Activated naive CD4-positive, alpha-beta T cell treated with anti-CD3 and anti-CD28 coated beads, Interleukin-2, amount 50 U/mL, for 24 hours (primary cell): ENCODE data around the gene ELOVL4.

ENCODE experiments used
- H3K27ac Mint-ChIP-seq: one replicate; pipeline ENCODE4 v1.8.0; 2021; ENCODE audit warnings: mild to moderate bottlenecking, mixed read lengths
- H3K27me3 Mint-ChIP-seq: one replicate; pipeline ENCODE4 v1.8.0; 2021; ENCODE audit warnings: mixed read lengths
- H3K36me3 Mint-ChIP-seq: one replicate; pipeline ENCODE4 v1.8.0; 2021; ENCODE audit warnings: mixed read lengths
- H3K4me1 Mint-ChIP-seq: one replicate; pipeline ENCODE4 v1.8.0; 2021; ENCODE audit warnings: mixed read lengths
- H3K4me3 Mint-ChIP-seq: one replicate; pipeline ENCODE4 v1.8.0; 2021; ENCODE audit warnings: mild to moderate bottlenecking, mixed read lengths
- H3K9me3 Mint-ChIP-seq: one replicate; pipeline ENCODE4 v1.8.0; 2021; ENCODE audit warnings: mixed read lengths

The ELOVL4 gene

DNA sequence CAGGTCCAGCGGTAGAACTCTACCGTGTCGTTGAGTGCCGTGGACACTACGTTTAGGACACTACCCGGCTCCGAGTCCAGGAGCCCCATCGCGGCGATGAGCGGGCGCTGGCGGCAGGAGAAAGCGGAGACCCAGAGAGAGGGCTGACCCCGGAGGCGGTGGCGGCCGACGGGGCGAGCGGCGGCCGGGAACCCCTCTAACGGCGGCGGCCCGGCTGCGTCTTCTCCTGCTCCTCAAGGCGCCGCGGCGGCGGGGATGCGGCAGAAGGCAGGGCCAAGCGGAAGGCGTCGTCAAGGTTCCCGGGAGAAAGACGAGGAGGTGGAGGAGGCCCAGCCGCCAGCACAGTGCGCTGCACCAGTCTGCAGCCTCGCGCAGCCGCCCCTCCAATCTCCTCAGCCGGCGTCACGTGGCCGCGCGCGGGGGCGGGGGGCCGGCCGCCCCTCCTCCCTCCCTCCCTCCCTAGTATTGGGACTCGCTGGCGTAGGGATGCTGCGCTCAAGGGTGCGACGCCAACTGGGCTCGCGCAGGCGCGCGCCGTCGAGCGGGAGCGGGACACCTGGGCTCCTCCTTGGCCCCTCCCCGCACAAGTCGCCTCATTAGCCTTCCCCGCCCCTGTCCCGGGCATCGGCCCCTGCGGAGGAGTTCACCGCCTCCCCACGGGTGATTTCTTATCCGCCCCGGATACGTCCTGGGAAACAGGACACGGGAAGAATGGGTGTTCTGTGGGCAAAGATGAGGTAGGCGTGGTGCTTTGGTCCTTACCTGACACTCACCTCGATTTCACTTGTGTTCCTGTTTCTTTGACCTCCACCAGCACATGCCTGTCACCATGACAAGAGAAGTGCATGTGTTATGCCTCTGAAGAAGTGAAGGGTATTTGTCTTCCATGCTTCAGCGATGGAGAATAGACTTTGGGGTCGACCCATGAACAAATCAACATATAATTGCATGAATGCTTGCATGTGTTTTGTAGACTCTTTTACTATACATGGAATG is at the start of gene ELOVL4:
ELOVL4 (minus strand) TSS at position 363 of the 996 bp plus-strand sequence; CDS start at position 89, 274 bp downstream.
- H3K9me3 Mint-ChIP-seq = no peaks in the 10 kb centered on the region
- H3K36me3 Mint-ChIP-seq = no peaks in the 10 kb centered on the region
- peaks cover 42% of the 10 kb centered on the region for H3K27me3 Mint-ChIP-seq
- H3K4me1 Mint-ChIP-seq = peaks cover 17% of the 10 kb centered on the region
- no peak within 1 kb of the TSS for H3K27ac Mint-ChIP-seq
- peak within 1 kb of the TSS; percentile 89 for H3K4me3 Mint-ChIP-seq

DNA sequence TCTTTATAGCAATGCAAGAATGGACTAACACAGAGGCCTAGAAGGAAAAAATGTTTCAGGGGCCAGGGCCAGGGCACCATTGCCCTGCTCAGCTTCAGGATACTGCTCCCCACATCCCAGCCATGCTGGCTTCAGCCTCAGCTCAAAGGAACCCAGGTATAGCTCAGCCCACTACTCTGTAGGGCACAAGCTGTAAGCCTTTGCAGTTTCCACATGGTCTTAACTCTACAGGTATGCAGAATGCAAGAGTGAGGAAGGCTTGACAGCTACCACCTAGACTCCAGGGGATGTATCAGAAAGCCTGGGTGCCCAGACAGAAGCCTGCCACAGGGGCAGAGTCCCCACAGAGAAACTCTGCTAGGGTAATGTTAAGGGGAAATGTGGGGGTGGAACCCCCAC is 46.6 kb upstream of the ELOVL4 start:
- Mint-ChIP-seq H3K4me3 (no peak overlapping the region), H3K27me3 (peaks cover 1% of the 10 kb centered on the region), H3K36me3 (no peaks in the 10 kb centered on the region)

GRCh38 chr6:79993012-79993910 is 45.9 kb upstream of the ELOVL4 start:
- no peak overlapping the region for H3K4me3 Mint-ChIP-seq
- H3K27ac Mint-ChIP-seq = no peak overlapping the region
- H3K27me3 Mint-ChIP-seq = peaks cover 1% of the 10 kb centered on the region
- H3K9me3 Mint-ChIP-seq = no peaks in the 10 kb centered on the region
- no peaks in the 10 kb centered on the region for H3K36me3 Mint-ChIP-seq
- no peaks in the 10 kb centered on the region for H3K4me1 Mint-ChIP-seq

More for the DNA sequence above, 46.6 kb upstream of the ELOVL4 start:
- Mint-ChIP-seq H3K4me1 (no peaks in the 10 kb centered on the region), H3K9me3 (no peaks in the 10 kb centered on the region), H3K27ac (no peak overlapping the region)

DNA sequence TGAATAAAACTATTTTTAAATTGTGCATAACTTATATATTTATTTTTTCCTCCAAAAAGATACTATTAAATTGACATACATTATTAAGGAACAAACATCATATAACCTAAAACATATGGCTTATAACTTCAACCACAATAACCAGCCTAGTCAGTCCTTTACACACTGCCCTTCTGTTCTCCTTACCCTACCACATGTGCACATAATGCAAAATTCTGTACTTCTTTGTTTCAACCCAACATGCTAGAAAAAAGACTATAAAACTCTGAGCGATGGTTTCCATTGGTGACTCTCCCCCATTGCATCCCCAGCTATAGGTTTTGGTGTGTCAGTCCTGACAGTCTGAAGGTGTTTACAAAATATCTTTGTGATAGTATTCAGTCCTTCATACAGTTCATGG is 42.3 kb upstream of the ELOVL4 start:
- Mint-ChIP-seq H3K27me3 (no peaks in the 10 kb centered on the region), H3K27ac (no peak overlapping the region), H3K4me1 (no peaks in the 10 kb centered on the region), H3K9me3 (no peaks in the 10 kb centered on the region), H3K4me3 (no peak overlapping the region), H3K36me3 (no peaks in the 10 kb centered on the region)

DNA sequence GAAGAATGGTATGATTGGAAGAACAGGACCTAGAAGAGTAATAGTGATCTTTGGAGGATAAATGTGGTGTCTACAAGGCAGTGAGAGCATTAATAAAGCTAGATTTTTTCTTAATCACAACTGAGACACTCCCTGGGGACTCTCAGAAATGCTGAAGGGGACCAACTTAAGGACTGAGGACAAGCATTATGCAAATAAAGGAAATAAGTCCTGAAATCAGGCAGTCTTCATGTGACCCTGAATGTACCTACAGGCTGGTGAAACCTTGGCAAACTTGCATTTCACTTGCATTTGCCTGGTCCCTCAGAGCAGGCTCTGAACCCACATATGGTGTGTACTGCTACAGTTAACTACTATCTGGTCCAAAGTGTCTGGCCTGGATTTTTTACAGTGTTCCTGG is 37.8 kb upstream of the ELOVL4 start:
- Mint-ChIP-seq H3K9me3 (no peaks in the 10 kb centered on the region), H3K4me3 (no peak overlapping the region), H3K27me3 (no peaks in the 10 kb centered on the region), H3K27ac (no peak overlapping the region), H3K36me3 (no peaks in the 10 kb centered on the region), H3K4me1 (no peaks in the 10 kb centered on the region)

- Mint-ChIP-seq H3K27me3 (no peaks in the 10 kb centered on the region), H3K36me3 (no peaks in the 10 kb centered on the region), H3K4me1 (no peaks in the 10 kb centered on the region), H3K9me3 (no peaks in the 10 kb centered on the region), H3K4me3 (no peak overlapping the region), H3K27ac (no peak overlapping the region)
Measured at GRCh38 chr6:79984261-79984660, 36.9 kb upstream of the ELOVL4 start.

DNA sequence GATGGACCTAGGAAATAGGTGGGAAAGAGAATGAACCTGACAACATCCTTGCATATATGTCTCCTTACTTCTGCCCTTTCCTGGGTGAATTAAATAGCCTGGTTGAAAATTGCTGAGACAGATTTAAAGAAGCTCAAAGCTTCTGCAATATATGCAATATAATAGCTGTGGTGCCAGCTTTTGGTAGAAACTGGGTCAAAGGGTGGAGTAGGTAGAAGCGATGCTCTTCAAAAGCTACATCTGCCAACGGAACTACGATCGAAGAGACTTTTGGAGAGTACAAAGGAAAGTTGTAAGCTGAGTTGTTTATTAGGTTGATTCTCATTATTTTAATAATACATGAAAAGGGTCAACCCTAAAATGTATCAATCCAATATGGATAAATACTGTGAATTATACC is 34.3 kb upstream of the ELOVL4 start:
- no peak overlapping the region for H3K4me3 Mint-ChIP-seq
- no peak overlapping the region for H3K27ac Mint-ChIP-seq
- no peaks in the 10 kb centered on the region for H3K4me1 Mint-ChIP-seq
- H3K9me3 Mint-ChIP-seq = no peaks in the 10 kb centered on the region
- no peaks in the 10 kb centered on the region for H3K36me3 Mint-ChIP-seq
- peaks cover 8% of the 10 kb centered on the region for H3K27me3 Mint-ChIP-seq

DNA sequence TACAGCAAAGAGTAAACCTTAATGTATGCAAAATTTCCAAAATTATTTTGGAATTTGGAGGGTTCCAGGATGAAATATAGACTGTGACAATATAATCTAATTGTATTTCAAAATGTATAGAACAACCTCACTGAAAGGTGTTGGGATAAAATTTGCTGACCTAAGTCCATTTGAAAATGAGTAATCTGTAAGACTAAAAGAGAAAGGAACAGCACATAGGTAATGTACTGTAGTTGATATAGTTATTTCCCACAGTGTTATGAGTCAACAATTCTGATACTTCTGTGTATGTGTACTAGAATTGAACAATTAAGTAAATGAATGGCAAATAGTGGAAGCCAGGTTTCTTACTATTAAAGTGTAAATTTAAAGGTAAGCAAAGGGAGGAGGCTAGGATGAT is 23.8 kb upstream of the ELOVL4 start:
- peaks cover 3% of the 10 kb centered on the region for H3K36me3 Mint-ChIP-seq
- no peak overlapping the region for H3K4me3 Mint-ChIP-seq
- H3K27me3 Mint-ChIP-seq = peaks cover 5% of the 10 kb centered on the region
- H3K9me3 Mint-ChIP-seq = peaks cover 24% of the 10 kb centered on the region
- no peaks in the 10 kb centered on the region for H3K4me1 Mint-ChIP-seq
- H3K27ac Mint-ChIP-seq = no peak overlapping the region

- peaks cover 10% of the 10 kb centered on the region for H3K27me3 Mint-ChIP-seq
Measured at GRCh38 chr6:79969784-79970183, 22.4 kb upstream of the ELOVL4 start.

GRCh38 chr6:79967178-79967577 is 19.8 kb upstream of the ELOVL4 start:
- Mint-ChIP-seq H3K27ac (no peak overlapping the region), H3K4me3 (no peak overlapping the region), H3K9me3 (peaks cover 30% of the 10 kb centered on the region), H3K27me3 (peaks cover 17% of the 10 kb centered on the region), H3K4me1 (no peaks in the 10 kb centered on the region), H3K36me3 (peaks cover 3% of the 10 kb centered on the region)

More at GRCh38 chr6:79969784-79970183, 22.4 kb upstream of the ELOVL4 start:
- Mint-ChIP-seq H3K4me3 (no peak overlapping the region), H3K4me1 (no peaks in the 10 kb centered on the region), H3K9me3 (peaks cover 30% of the 10 kb centered on the region), H3K36me3 (peaks cover 3% of the 10 kb centered on the region), H3K27ac (no peak overlapping the region)

GRCh38 chr6:79964607-79965081 is 17.3 kb upstream of the ELOVL4 start:
- Mint-ChIP-seq H3K4me1 (no peaks in the 10 kb centered on the region), H3K36me3 (peaks cover 3% of the 10 kb centered on the region), H3K4me3 (no peak overlapping the region), H3K27me3 (peaks cover 19% of the 10 kb centered on the region), H3K9me3 (peaks cover 25% of the 10 kb centered on the region), H3K27ac (no peak overlapping the region)

- Mint-ChIP-seq H3K4me3 (no peak overlapping the region), H3K4me1 (no peaks in the 10 kb centered on the region), H3K9me3 (no peaks in the 10 kb centered on the region), H3K27me3 (peaks cover 35% of the 10 kb centered on the region), H3K27ac (no peak overlapping the region), H3K36me3 (peaks cover 2% of the 10 kb centered on the region)
Measured at GRCh38 chr6:79954849-79955248, 7.5 kb upstream of the ELOVL4 start.

DNA sequence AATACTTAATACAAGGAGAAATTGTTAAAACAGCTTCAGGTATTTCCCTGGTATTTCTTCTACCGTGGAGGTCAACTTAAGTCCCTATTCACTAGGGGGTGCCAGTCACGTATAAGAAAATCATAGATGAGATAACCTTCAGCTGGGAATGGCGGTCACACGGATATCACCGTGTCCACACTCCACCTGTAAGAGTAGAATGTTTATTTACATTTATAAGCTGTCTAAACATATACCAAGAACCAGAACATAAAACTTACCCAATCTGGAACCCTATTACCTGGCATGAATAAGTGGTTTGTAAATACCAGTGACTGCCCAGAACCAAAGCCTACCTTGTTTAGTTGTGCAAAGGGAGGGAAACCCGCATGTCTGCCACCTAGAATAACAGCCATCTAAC is 1.9 kb upstream of the ELOVL4 start:
- H3K27me3 Mint-ChIP-seq = peaks cover 37% of the 10 kb centered on the region
- H3K4me1 Mint-ChIP-seq = peaks cover 17% of the 10 kb centered on the region
- no peak overlapping the region for H3K27ac Mint-ChIP-seq
- H3K9me3 Mint-ChIP-seq = no peaks in the 10 kb centered on the region
- no peaks in the 10 kb centered on the region for H3K36me3 Mint-ChIP-seq
- H3K4me3 Mint-ChIP-seq = no peak overlapping the region

DNA sequence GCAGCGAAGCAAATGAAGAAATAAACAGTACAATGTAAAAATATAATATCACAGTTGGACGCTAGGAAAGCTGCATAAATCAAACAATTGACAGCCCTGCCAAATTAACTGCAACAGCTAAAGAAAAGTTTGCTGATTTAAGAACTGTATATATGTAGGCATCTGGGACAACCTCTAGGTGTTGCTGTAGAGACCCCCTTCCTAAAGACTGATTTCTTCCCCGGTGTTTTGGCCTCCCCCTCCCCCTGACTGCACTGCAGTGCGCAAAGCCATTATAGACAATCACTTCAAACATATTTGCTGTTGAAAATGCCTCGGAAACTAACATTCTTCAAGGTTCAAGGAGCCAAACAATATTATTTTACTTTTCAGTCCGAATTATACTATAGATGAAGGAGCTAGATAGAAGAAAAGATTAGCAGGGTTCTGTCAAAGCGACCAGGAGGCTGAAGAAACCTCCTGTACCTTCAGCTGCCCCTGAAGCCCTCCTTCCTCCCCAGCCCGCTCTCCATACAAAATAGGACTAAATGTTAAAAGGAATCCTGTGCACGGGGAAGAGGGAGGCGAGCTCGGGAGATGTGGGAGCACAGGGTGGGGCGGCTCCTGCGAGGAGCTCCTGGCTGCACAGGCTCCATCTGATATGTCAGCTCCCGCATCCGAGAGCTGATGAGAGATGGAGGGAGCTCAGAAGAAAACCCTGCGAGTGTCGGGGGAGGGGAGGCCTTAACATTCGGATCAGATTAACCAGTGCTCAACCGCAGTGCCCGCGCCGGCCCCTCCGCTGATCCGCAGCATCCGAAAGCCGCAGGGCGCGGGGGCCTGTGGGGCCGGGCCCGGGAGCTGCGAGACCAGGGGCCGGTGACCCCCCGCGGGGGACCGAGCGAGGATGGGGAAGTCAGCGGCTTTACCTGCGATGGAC is 822 bp downstream of the ELOVL4 start:
- Mint-ChIP-seq H3K27me3 (peaks cover 43% of the 10 kb centered on the region), H3K4me3 (peak overlapping the region; percentile 89), H3K27ac (no peak overlapping the region), H3K9me3 (no peaks in the 10 kb centered on the region), H3K4me1 (peaks cover 17% of the 10 kb centered on the region), H3K36me3 (no peaks in the 10 kb centered on the region)

GRCh38 chr6:79943133-79943532 is 4.2 kb downstream of the ELOVL4 start:
- H3K36me3 Mint-ChIP-seq = no peaks in the 10 kb centered on the region
- H3K27ac Mint-ChIP-seq = no peak overlapping the region
- H3K4me1 Mint-ChIP-seq = peaks cover 16% of the 10 kb centered on the region
- H3K27me3 Mint-ChIP-seq = peaks cover 42% of the 10 kb centered on the region
- H3K4me3 Mint-ChIP-seq = no peak overlapping the region
- no peaks in the 10 kb centered on the region for H3K9me3 Mint-ChIP-seq
